ENCODE data around the gene CIDEB. TPM values are rescaled to one million over a fixed set of nuclear protein-coding genes. Genes with fewer than 3 reads are reported as not detected.

CIDEB gene
- total and polyA plus RNA-seq, 2 donors (not counting 1 experiment from before 2014, with no cell fraction given), result 26.2 to 32.8 TPM

GRCh38 chr14:24270537-24271133 is 37.1 kb downstream of the CIDEB start:
- Histone ChIP-seq H3K79me2 (ENCODE audit: control insufficient read depth, insufficient read depth, low read length) (peaks cover 18% of the 10 kb centered on the region), H3K4me3 (ENCODE audit: control extremely low read depth in 1 of 5, extremely low read depth in 1 of 5, insufficient read depth in 1 of 5, low read depth in 2 of 5, low read length in 4 of 5) (peak overlapping the region; percentile 45 to 96 (median 93)), H4K20me1 (ENCODE audit: control insufficient read depth, insufficient read depth, low read length, poor library complexity, severe bottlenecking) (no peaks in the 10 kb centered on the region), H2AFZ (ENCODE audit: insufficient read depth, low read depth, low read length, poor library complexity, severe bottlenecking) (peak overlapping the region; percentile 79), H3K4me2 (replicated peaks; ENCODE audit: low read depth, low read length, poor library complexity, severe bottlenecking) (peak overlapping the region; percentile 86), H3K9ac (ENCODE audit: low read length) (peak overlapping the region; percentile 90), H3K9me3 (ENCODE audit: control extremely low read depth in 1 of 3, control insufficient read depth in 2 of 3, insufficient read depth in 1 of 3, low read length in 2 of 3) (no peaks in the 10 kb centered on the region), H3K27me3 (replicated peaks in 1 of 4; ENCODE audit: control extremely low read depth in 1 of 4, control insufficient read depth in 3 of 4, insufficient read depth in 4 of 4, low read length in 3 of 4) (no peaks in the 10 kb centered on the region), H3K27ac (ENCODE audit: low read length in 2 of 2) (peak overlapping the region; percentile 90 to 97), H3K4me1 (ENCODE audit: control insufficient read depth in 2 of 2, insufficient read depth in 2 of 2, low read length in 2 of 2) (peaks cover 32 to 39% of the 10 kb centered on the region in 2 donors), H3K36me3 (replicated peaks in 1 of 2; ENCODE audit: control extremely low read depth in 1 of 2, control insufficient read depth in 1 of 2, extremely low read depth in 1 of 2, insufficient read depth in 2 of 2, low read length in 1 of 2) (peaks cover 0 to 33% of the 10 kb centered on the region in 2 experiments)
- intact Hi-C loops (cut with micrococcal nuclease), result loop anchor here (1.0 to 10.0 kb wide), 12 partner anchors 9 to 161 kb away; partner anchors contain the start of genes CHMP4A, DCAF11, EMC9 and GMPR2
- ATAC-seq (ENCODE audit: low read depth) (no peak), DNase-seq (no peak)
- peaks cover 47% of the 10 kb centered on the region for H3K4me1 Mint-ChIP-seq
- H3K9me3 Mint-ChIP-seq (ENCODE audit: insufficient read depth), result no peaks in the 10 kb centered on the region
- ChIA-PET CTCF (interaction anchor here (1.0 to 4.2 kb wide), 22 partner anchors 9 to 178 kb away, joined by 3 to 40 read pairs (median 4); partner anchors contain the start of genes CHMP4A, CIDEB, IRF9 and LTB4R), POLR2A (interaction anchor here (0.6 to 2.9 kb wide), 17 partner anchors 10 to 710 kb away, joined by 3 to 51 read pairs (median 5); partner anchors contain the start of genes CBLN3, DHRS1, EMC9 and IPO4)
- peak overlapping the region; percentile 94 for H3K27ac Mint-ChIP-seq
- H3K27me3 Mint-ChIP-seq, result no peaks in the 10 kb centered on the region
- H3K4me3 Mint-ChIP-seq, result peak overlapping the region; percentile 94
- 21% methylated on average over 10 of the region's 13 CpGs for WGBS (ENCODE audit: insufficient coverage)
- TF ChIP-seq, protein P1, sequence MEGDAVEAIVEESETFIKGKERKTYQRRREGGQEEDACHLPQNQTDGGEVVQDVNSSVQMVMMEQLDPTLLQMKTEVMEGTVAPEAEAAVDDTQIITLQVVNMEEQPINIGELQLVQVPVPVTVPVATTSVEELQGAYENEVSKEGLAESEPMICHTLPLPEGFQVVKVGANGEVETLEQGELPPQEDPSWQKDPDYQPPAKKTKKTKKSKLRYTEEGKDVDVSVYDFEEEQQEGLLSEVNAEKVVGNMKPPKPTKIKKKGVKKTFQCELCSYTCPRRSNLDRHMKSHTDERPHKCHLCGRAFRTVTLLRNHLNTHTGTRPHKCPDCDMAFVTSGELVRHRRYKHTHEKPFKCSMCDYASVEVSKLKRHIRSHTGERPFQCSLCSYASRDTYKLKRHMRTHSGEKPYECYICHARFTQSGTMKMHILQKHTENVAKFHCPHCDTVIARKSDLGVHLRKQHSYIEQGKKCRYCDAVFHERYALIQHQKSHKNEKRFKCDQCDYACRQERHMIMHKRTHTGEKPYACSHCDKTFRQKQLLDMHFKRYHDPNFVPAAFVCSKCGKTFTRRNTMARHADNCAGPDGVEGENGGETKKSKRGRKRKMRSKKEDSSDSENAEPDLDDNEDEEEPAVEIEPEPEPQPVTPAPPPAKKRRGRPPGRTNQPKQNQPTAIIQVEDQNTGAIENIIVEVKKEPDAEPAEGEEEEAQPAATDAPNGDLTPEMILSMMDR (IDR thresholded peaks at IDR 0.05), result no peak
- no peak for TF ChIP-seq EZH2 (IDR thresholded peaks at IDR 0.05; ENCODE audit: borderline replicate concordance, insufficient read depth, low read depth, low read length, poor library complexity, severe bottlenecking)

Measured in B cell (primary cell).